Measurements from ENCODE around the gene MS4A5. TPM values are rescaled to one million over a fixed set of nuclear protein-coding genes. Genes with fewer than 3 reads are reported as not detected.

The MS4A5 gene
- total and polyA plus RNA-seq, 2 experiments from 2014 or later, result not detected

GRCh38 chr11:60482361-60482760 is 53.0 kb downstream of the MS4A5 start:
- no peaks in the 10 kb centered on the region for H3K4me1 ChIP-seq (ENCODE audit: insufficient read depth)
- no peak overlapping the region for H3K9ac ChIP-seq
- H3K9me3 ChIP-seq (ENCODE audit: low read depth), result no peaks in the 10 kb centered on the region
- no peaks in the 10 kb centered on the region for H3K36me3 ChIP-seq (ENCODE audit: low read depth)
- H3K79me2 ChIP-seq (ENCODE audit: insufficient read depth), result no peaks in the 10 kb centered on the region
- no peak overlapping the region for H3K4me3 ChIP-seq
- H2AFZ ChIP-seq, result no peak overlapping the region
- H3K27ac ChIP-seq, result no peak overlapping the region
- no peaks in the 10 kb centered on the region for H3F3A ChIP-seq (ENCODE audit: insufficient read depth)
- no peaks in the 10 kb centered on the region for H3K27me3 ChIP-seq (replicated peaks; ENCODE audit: insufficient read depth)
- H3K4me2 ChIP-seq (ENCODE audit: unreplicated experiment), result no peak overlapping the region
- no peak for DNase-seq
- TF ChIP-seq EZH2phosphoT487 (IDR thresholded peaks at IDR 0.05; ENCODE audit: insufficient read depth, low read depth), result no peak
- no peak for TF ChIP-seq EZH2 (IDR thresholded peaks at IDR 0.05; ENCODE audit: insufficient read depth, poor library complexity, severe bottlenecking)
- no peaks in the 10 kb centered on the region for H3K9me2 ChIP-seq (ENCODE audit: insufficient read depth)
- H4K20me1 ChIP-seq (ENCODE audit: insufficient read depth), result no peaks in the 10 kb centered on the region
- WGBS, 2 experiments (ENCODE audit: low coverage in 1 of 2, low lambda C conversion rate in 2 of 2, missing lambda C conversion rate in 2 of 2), result 20 to 24% methylated on average over 2 of the region's 2 CpGs
- in situ Hi-C loops (cut with MboI), result no loop called here

- no peaks in the 10 kb centered on the region for H3K9me2 ChIP-seq (ENCODE audit: insufficient read depth)
- in situ Hi-C loops (cut with MboI), result no loop called here
Measured at GRCh38 chr11:60485987-60486386, 56.6 kb downstream of the MS4A5 start.

GRCh38 chr11:60492488-60493009 is 63.2 kb downstream of the MS4A5 start, which contains the start of gene MS4A12:
Gene MS4A12 (plus strand): TSS chr11:60492778. CDS start chr11:60497319, 4,541 bp downstream.
- no peaks in the 10 kb centered on the region for H3K9me3 ChIP-seq (ENCODE audit: low read depth)
- WGBS, 2 experiments (ENCODE audit: low coverage in 1 of 2, low lambda C conversion rate in 2 of 2, missing lambda C conversion rate in 2 of 2), result 22 to 30% methylated on average over 4 of the region's 4 CpGs
- H3K9ac ChIP-seq, result no peak within 1 kb of the TSS
- no peak within 1 kb of the TSS for H3K4me2 ChIP-seq (ENCODE audit: unreplicated experiment)
- H3K9me2 ChIP-seq (ENCODE audit: insufficient read depth), result no peaks in the 10 kb centered on the region
- H3K79me2 ChIP-seq (ENCODE audit: insufficient read depth), result no peaks in the 10 kb centered on the region
- in situ Hi-C loops (cut with MboI), result no loop called here
- no peaks in the 10 kb centered on the region for H4K20me1 ChIP-seq (ENCODE audit: insufficient read depth)
- no peak for DNase-seq
- TF ChIP-seq EZH2phosphoT487 (IDR thresholded peaks at IDR 0.05; ENCODE audit: insufficient read depth, low read depth) (no peak), EZH2 (IDR thresholded peaks at IDR 0.05; ENCODE audit: insufficient read depth, poor library complexity, severe bottlenecking) (no peak)
- no peak within 1 kb of the TSS for H2AFZ ChIP-seq
- no peaks in the 10 kb centered on the region for H3F3A ChIP-seq (ENCODE audit: insufficient read depth)
- H3K27me3 ChIP-seq (replicated peaks; ENCODE audit: insufficient read depth), result no peaks in the 10 kb centered on the region
- no peaks in the 10 kb centered on the region for H3K36me3 ChIP-seq (ENCODE audit: low read depth)
- no peak within 1 kb of the TSS for H3K27ac ChIP-seq
- H3K4me1 ChIP-seq (ENCODE audit: insufficient read depth), result no peaks in the 10 kb centered on the region
- no peak within 1 kb of the TSS for H3K4me3 ChIP-seq

More at GRCh38 chr11:60485987-60486386, 56.6 kb downstream of the MS4A5 start:
- Histone ChIP-seq H3K4me3 (no peak overlapping the region), H3K27ac (no peak overlapping the region), H3K9ac (no peak overlapping the region), H3F3A (ENCODE audit: insufficient read depth) (no peaks in the 10 kb centered on the region), H3K36me3 (ENCODE audit: low read depth) (no peaks in the 10 kb centered on the region), H3K4me2 (ENCODE audit: unreplicated experiment) (no peak overlapping the region), H3K79me2 (ENCODE audit: insufficient read depth) (no peaks in the 10 kb centered on the region), H3K4me1 (ENCODE audit: insufficient read depth) (no peaks in the 10 kb centered on the region), H3K9me3 (ENCODE audit: low read depth) (no peaks in the 10 kb centered on the region), H4K20me1 (ENCODE audit: insufficient read depth) (no peaks in the 10 kb centered on the region), H2AFZ (no peak overlapping the region), H3K27me3 (replicated peaks; ENCODE audit: insufficient read depth) (no peaks in the 10 kb centered on the region)
- no peak for TF ChIP-seq EZH2 (IDR thresholded peaks at IDR 0.05; ENCODE audit: insufficient read depth, poor library complexity, severe bottlenecking)
- TF ChIP-seq EZH2phosphoT487 (IDR thresholded peaks at IDR 0.05; ENCODE audit: insufficient read depth, low read depth), result no peak
- no peak for DNase-seq
- WGBS, 2 experiments (ENCODE audit: low coverage in 1 of 2, low lambda C conversion rate in 2 of 2, missing lambda C conversion rate in 2 of 2), result 3 to 5% methylated on average over 5 of the region's 5 CpGs

GRCh38 chr11:60493454-60493853 is 64.1 kb downstream of the MS4A5 start:
- Histone ChIP-seq H3K9me3 (ENCODE audit: low read depth) (no peaks in the 10 kb centered on the region), H3K9ac (no peak overlapping the region), H3K4me3 (no peak overlapping the region), H3K9me2 (ENCODE audit: insufficient read depth) (no peaks in the 10 kb centered on the region), H3K4me2 (ENCODE audit: unreplicated experiment) (no peak overlapping the region), H3K27ac (no peak overlapping the region), H2AFZ (no peak overlapping the region), H3K36me3 (ENCODE audit: low read depth) (no peaks in the 10 kb centered on the region), H3K27me3 (replicated peaks; ENCODE audit: insufficient read depth) (no peaks in the 10 kb centered on the region), H3K4me1 (ENCODE audit: insufficient read depth) (no peaks in the 10 kb centered on the region), H3F3A (ENCODE audit: insufficient read depth) (no peaks in the 10 kb centered on the region), H3K79me2 (ENCODE audit: insufficient read depth) (no peaks in the 10 kb centered on the region), H4K20me1 (ENCODE audit: insufficient read depth) (no peaks in the 10 kb centered on the region)
- in situ Hi-C loops (cut with MboI), result no loop called here
- TF ChIP-seq EZH2 (IDR thresholded peaks at IDR 0.05; ENCODE audit: insufficient read depth, poor library complexity, severe bottlenecking) (no peak), EZH2phosphoT487 (IDR thresholded peaks at IDR 0.05; ENCODE audit: insufficient read depth, low read depth) (no peak)
- DNase-seq, result no peak
- 12 to 24% methylated on average over 2 of the region's 2 CpGs for WGBS, 2 experiments (ENCODE audit: low coverage in 1 of 2, low lambda C conversion rate in 2 of 2, missing lambda C conversion rate in 2 of 2)

Other genes starting within 250 kb of the MS4A5 start
- gene MS4A6A, start 246.5 kb upstream of the MS4A5 start, total RNA-seq (2014; rRNA removed; shearing (Covaris generic)), result not detected in 2 replicates
- not detected in 2 replicates for gene MS4A6A, start 246.5 kb upstream of the MS4A5 start, polyA plus RNA-seq (2016; fragmentation: Nextera tagmentation; extraction: Ambion mirVana)
- not detected in 2 replicates for gene MS4A4E, start 186.4 kb upstream of the MS4A5 start, total RNA-seq (2014; rRNA removed; shearing (Covaris generic))
- gene MS4A4E, start 186.4 kb upstream of the MS4A5 start, polyA plus RNA-seq (2016; fragmentation: Nextera tagmentation; extraction: Ambion mirVana), result not detected in 2 replicates
- not detected in 2 replicates for gene MS4A4A, start 148.9 kb upstream of the MS4A5 start, total RNA-seq (2014; rRNA removed; shearing (Covaris generic))
- not detected in 2 replicates for gene MS4A4A, start 148.9 kb upstream of the MS4A5 start, polyA plus RNA-seq (2016; fragmentation: Nextera tagmentation; extraction: Ambion mirVana)
- gene MS4A6E, start 102.3 kb upstream of the MS4A5 start, total RNA-seq (2014; rRNA removed; shearing (Covaris generic)), result not detected in 2 replicates
- gene MS4A6E, start 102.3 kb upstream of the MS4A5 start, polyA plus RNA-seq (2016; fragmentation: Nextera tagmentation; extraction: Ambion mirVana), result not detected in 2 replicates
- not detected in 2 replicates for gene MS4A7, start 51.0 kb upstream of the MS4A5 start, total RNA-seq (2014; rRNA removed; shearing (Covaris generic))
- gene MS4A7, start 51.0 kb upstream of the MS4A5 start, polyA plus RNA-seq (2016; fragmentation: Nextera tagmentation; extraction: Ambion mirVana), result not detected in 2 replicates
- not detected in 2 replicates for gene MS4A14, start 33.1 kb upstream of the MS4A5 start, total RNA-seq (2014; rRNA removed; shearing (Covaris generic))
- not detected in 2 replicates for gene MS4A14, start 33.1 kb upstream of the MS4A5 start, polyA plus RNA-seq (2016; fragmentation: Nextera tagmentation; extraction: Ambion mirVana)
- gene MS4A1, start 26.3 kb downstream of the MS4A5 start, total RNA-seq (2014; rRNA removed; shearing (Covaris generic)), result not detected in 2 replicates
- gene MS4A1, start 26.3 kb downstream of the MS4A5 start, polyA plus RNA-seq (2016; fragmentation: Nextera tagmentation; extraction: Ambion mirVana), result 0.13 and 0.20 TPM in 2 replicates
- not detected in 2 replicates for gene MS4A12, start 63.2 kb downstream of the MS4A5 start, total RNA-seq (2014; rRNA removed; shearing (Covaris generic))
- not detected in 2 replicates for gene MS4A12, start 63.2 kb downstream of the MS4A5 start, polyA plus RNA-seq (2016; fragmentation: Nextera tagmentation; extraction: Ambion mirVana)
- not detected in 2 replicates for gene MS4A13, start 85.8 kb downstream of the MS4A5 start, total RNA-seq (2014; rRNA removed; shearing (Covaris generic))
- gene MS4A13, start 85.8 kb downstream of the MS4A5 start, polyA plus RNA-seq (2016; fragmentation: Nextera tagmentation; extraction: Ambion mirVana), result not detected in 2 replicates